Fibroblast of villous mesenchyme (primary cell): Measurements from ENCODE around the gene ASH1L. TPM values are rescaled to one million over a fixed set of nuclear protein-coding genes. Genes with fewer than 3 reads are reported as not detected.
"Not testable (repeated sequence)": the region's sequence is repeated elsewhere in the genome, so short reads cannot be mapped to it uniquely, and the experiment has no call there.

Experiments used
- DNase-seq: peaks from one replicate; pipeline ENCODE4 v3.0.0-alpha.2; 2010; ENCODE audit warnings: low read depth
- H3K4me3 ChIP-seq: 2 replicates; pipeline ENCODE4 v1.5.1; 2011; ENCODE audit warnings: low read depth, mild to moderate bottlenecking, low read length
- total RNA-seq: library from RNA; depleted of rRNA; stranded (reverse); fragments of >200 nt; gene quantifications from 2 replicates; pipeline ENCODE4 v1.2.3, GENCODE V29; 2012
- TF ChIP-seq, protein P1 (sequence below): IDR thresholded peaks from 2 replicates; pipeline ENCODE4 v1.5.1; 2012; ENCODE audit warnings: low read depth, mild to moderate bottlenecking, low read length; ENCODE audit not compliant: insufficient read depth

Gene ASH1L
- total RNA-seq, 1 donor = 43.2 TPM

DNA sequence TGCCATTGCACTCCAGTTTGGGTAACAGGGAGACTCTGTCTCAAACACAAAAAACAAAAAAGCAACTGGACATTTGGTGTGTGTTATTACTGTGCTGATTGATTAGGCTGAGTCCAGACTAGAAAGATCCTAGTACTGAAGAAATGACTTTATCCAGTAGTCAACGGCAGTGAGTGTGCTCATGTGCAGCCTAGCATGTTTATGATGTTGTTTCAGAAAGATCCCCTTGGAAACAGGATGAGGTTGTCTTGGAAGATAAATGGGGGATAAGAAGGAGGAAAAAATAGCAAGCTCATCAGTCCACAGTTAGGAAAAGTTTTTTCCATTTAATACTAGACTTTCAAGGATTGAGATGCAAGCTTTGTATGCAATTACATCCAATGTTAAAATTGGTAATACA lies 227.6 kb downstream of the ASH1L start:
- TF ChIP-seq, protein P1, sequence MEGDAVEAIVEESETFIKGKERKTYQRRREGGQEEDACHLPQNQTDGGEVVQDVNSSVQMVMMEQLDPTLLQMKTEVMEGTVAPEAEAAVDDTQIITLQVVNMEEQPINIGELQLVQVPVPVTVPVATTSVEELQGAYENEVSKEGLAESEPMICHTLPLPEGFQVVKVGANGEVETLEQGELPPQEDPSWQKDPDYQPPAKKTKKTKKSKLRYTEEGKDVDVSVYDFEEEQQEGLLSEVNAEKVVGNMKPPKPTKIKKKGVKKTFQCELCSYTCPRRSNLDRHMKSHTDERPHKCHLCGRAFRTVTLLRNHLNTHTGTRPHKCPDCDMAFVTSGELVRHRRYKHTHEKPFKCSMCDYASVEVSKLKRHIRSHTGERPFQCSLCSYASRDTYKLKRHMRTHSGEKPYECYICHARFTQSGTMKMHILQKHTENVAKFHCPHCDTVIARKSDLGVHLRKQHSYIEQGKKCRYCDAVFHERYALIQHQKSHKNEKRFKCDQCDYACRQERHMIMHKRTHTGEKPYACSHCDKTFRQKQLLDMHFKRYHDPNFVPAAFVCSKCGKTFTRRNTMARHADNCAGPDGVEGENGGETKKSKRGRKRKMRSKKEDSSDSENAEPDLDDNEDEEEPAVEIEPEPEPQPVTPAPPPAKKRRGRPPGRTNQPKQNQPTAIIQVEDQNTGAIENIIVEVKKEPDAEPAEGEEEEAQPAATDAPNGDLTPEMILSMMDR = no peak
- no peak overlapping the region for H3K4me3 ChIP-seq
- DNase-seq = no peak

DNA sequence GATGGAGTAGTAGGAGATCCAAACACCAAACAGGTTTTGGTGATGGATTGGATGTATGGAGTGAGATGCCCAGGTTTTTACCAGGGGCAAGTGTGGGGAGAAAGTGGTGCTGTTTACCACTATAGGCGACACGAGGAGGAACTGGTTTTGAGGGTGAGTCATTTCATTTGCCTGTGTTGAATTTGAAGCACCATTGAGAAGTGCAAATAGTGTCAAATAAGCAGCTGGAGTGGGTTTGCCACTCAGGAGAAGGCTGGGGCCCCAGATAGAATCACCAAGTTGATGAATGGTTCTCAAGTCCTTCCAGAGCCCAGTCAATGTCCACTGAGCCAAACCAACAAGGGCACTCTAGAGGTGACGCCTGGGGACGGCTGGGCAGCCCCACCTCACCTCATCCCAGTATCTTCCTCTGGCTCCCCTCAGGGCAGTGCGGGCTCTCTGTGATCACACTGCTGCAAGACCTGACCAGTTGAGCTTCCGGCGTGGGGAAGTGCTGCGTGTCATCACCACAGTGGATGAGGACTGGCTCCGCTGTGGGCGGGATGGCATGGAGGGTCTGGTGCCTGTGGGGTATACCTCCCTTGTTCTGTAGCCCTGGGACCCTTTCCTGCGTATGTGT lies 232.5 kb downstream of the ASH1L start:
- TF ChIP-seq, protein P1 = no peak
- no peak for DNase-seq
- H3K4me3 ChIP-seq = no peak overlapping the region

DNA sequence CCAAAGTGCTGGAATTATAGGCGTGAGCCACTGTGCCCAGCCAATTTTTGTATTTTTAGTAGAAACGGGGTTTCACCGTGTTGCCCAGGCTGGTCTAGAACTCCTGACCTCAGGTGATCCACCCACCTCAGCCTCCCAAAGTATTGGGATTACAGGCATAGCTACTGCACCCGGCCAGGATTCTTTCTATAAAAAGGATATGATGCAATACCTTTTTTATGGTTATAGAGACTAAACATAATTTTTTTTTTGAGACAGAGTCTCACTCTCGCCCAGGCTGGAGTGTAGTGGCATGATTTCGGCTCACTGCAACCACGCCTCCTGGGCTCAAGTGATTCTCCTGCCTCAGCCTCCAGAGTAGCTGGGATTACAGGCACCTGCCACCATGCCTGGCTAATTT lies 233.7 kb downstream of the ASH1L start:
- H3K4me3 ChIP-seq = not testable (repeated sequence)

DNA sequence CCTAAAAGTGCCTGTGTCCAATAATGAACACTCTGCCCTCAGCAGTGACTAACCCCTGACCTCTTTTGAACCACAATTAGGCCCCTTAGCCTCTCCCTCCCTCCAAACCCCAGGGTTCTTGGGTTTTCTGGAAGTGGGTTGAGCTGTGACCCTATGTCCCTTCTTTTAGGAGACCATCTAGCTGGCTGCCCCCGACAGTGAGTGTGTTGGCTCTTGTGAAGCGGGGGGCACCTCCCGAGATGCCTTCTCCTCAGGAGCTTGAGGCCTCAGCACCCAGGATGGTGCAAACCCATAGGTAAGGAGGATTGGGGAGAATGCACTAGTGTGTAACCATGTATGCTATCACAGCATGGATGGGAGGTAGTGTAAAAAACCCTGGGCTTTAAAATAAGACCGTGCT lies 234.6 kb downstream of the ASH1L start:
- no peak for DNase-seq
- TF ChIP-seq, protein P1 = no peak
- no peak overlapping the region for H3K4me3 ChIP-seq

More for the DNA sequence above, 233.7 kb downstream of the ASH1L start:
- peak; percentile 22 for DNase-seq

DNA sequence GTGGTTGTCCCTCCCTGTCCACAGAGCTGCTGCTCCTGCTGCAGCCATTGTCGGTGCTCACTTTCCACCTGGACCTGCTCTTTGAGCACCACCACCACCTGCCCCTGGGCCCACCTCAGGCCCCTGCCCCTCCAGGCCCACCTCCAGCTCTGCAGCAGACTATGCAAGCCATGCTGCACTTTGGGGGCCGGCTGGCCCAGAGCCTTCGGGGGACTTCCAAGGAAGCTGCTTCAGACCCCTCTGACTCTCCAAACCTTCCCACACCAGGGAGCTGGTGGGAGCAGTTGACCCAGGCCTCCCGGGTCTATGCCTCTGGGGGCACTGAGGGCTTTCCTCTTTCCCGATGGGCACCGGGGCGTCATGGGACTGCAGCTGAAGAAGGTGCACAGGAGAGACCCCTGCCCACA lies 236.0 kb downstream of the ASH1L start:
- H3K4me3 ChIP-seq = no peak overlapping the region
- TF ChIP-seq, protein P1 = no peak
- no peak for DNase-seq

DNA sequence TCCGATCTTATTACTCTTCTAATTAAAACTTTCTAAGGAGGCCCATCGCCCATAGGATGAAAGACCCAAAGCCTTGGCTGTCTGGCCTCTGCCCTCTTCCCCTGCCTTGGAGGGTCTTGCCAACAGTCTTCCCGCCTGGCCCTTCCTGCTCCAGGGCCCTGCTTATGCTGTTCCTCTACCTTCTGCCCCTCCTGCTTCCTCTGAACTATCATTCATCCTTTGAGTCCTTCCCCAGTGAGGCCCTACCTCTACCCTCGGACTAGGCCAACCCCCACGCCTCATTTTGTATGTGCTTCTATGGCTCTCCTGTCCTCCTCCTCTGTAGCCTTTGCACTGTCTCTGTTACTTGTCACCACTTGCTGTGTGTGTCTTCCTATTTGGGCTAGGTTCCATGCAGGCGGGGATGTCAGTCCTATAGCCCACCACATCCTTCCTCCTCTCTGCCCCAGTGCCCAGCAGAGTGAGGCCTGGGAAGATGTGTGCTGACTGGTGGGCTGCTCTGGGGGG lies 236.5 kb downstream of the ASH1L start:
- TF ChIP-seq, protein P1 = no peak
- H3K4me3 ChIP-seq = no peak overlapping the region
- DNase-seq = no peak

DNA sequence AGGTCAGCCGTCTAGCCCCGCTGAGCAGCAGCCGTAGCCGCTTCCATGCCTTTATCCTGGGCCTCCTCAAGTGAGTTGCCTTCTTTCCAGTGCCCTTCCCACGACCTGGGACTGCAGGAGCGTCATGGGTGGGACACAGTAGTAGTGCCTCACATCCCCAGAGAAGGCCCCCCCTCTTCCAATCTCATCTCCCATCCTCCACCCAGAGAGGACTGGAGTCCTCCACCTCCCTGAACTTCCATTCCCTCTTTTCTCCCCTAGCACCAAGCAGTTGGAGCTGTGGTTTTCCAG lies 237.1 kb downstream of the ASH1L start:
- no peak for DNase-seq
- TF ChIP-seq, protein P1 = no peak
- peak overlapping the region; percentile 94 for H3K4me3 ChIP-seq
